HepG2 (cell line): ENCODE results near the gene NFIC. TPM values are rescaled to one million over a fixed set of nuclear protein-coding genes. Genes with fewer than 3 reads are reported as not detected.

ENCODE experiments used
- ARHGAP35 ChIP-seq: sonication (generic); formaldehyde crosslinking; IDR thresholded peaks from 2 replicates; pipeline ENCODE4 v1.9.0; 2022; ENCODE audit warnings: mild to moderate bottlenecking, inconsistent platforms, moderate library complexity, missing genetic modification reagents, borderline replicate concordance
- CENPX ChIP-seq: sonication (generic); formaldehyde crosslinking; IDR thresholded peaks from 2 replicates; pipeline ENCODE4 v1.9.0; 2021; ENCODE audit warnings: mild to moderate bottlenecking, missing genetic modification reagents, moderate library complexity
- CTCF ChIP-seq: sonication (generic); formaldehyde crosslinking; IDR thresholded peaks from 2 replicates; pipeline ENCODE4 v1.5.0; 2020; ENCODE audit warnings: mild to moderate bottlenecking, missing genetic modification reagents, moderate library complexity
- HNRNPH1 ChIP-seq: fragments of 200-400 bp; formaldehyde crosslinking; optimal IDR thresholded peaks from 2 replicates; pipeline ENCODE3; 2017; ENCODE audit warnings: mild to moderate bottlenecking, low read depth, low read length
- MTF1 ChIP-seq: sonication (generic); formaldehyde crosslinking; IDR thresholded peaks from 2 replicates; pipeline ENCODE4 v1.5.0; 2020; ENCODE audit warnings: missing genetic modification reagents
- MXD4 ChIP-seq: IDR thresholded peaks from 2 replicates; pipeline ENCODE4 v1.6.1; 2016; ENCODE audit warnings: mild to moderate bottlenecking, missing biosample characterization, missing genetic modification reagents
- PATZ1 ChIP-seq: sonication (generic); formaldehyde crosslinking; IDR thresholded peaks from 2 replicates; pipeline ENCODE4 v1.4.0; 2020; ENCODE audit warnings: missing genetic modification reagents
- PCBP1 ChIP-seq: fragments of 200-400 bp; formaldehyde crosslinking; IDR thresholded peaks from 2 replicates; pipeline ENCODE4 v1.6.1; 2017; ENCODE audit warnings: mild to moderate bottlenecking, low read depth, low read length, borderline replicate concordance
- TMF1 ChIP-seq: sonication (generic); formaldehyde crosslinking; IDR thresholded peaks from 2 replicates; pipeline ENCODE4 v1.8.1; 2022; ENCODE audit warnings: low read depth, missing genetic modification reagents
- ZBTB4 ChIP-seq: sonication (generic); formaldehyde crosslinking; IDR thresholded peaks from 2 replicates; pipeline ENCODE4 v1.4.0; 2020; ENCODE audit warnings: missing genetic modification reagents, mild to moderate bottlenecking, borderline replicate concordance
- ZBTB42 ChIP-seq: sonication (generic); formaldehyde crosslinking; IDR thresholded peaks from 2 replicates; pipeline ENCODE4 v1.5.0; 2020; ENCODE audit warnings: mild to moderate bottlenecking, missing genetic modification reagents
- ZNF142 ChIP-seq: sonication (generic); formaldehyde crosslinking; IDR thresholded peaks from 2 replicates; pipeline ENCODE4 v1.4.0; 2020; ENCODE audit warnings: missing genetic modification reagents
- ZNF468 ChIP-seq: sonication (generic); formaldehyde crosslinking; IDR thresholded peaks from 2 replicates; pipeline ENCODE4 v1.8.0; 2022; ENCODE audit warnings: mild to moderate bottlenecking, moderate library complexity, missing genetic modification reagents
- ZNF768 ChIP-seq: sonication (generic); formaldehyde crosslinking; IDR thresholded peaks from 2 replicates; pipeline ENCODE4 v1.4.0; 2020; ENCODE audit warnings: missing genetic modification reagents
- ZNF784 ChIP-seq: sonication (generic); formaldehyde crosslinking; IDR thresholded peaks from 2 replicates; pipeline ENCODE4 v1.5.1; 2020; ENCODE audit warnings: missing genetic modification reagents, mild to moderate bottlenecking, borderline replicate concordance
- polyA plus RNA-seq, 8 experiments: library from polyadenylated mRNA; depleted of rRNA in 3 of 8; stranded (reverse) in 7 of 8; unstranded in 1 of 8; fragments of >200 nt; fragmentation: Illumina TruSeq in 4 of 8; extraction: Trizol in 4 of 8; gene quantifications; 2 replicates each; pipeline versions ENCODE4 v1.2.1 to v1.2.3, GENCODE V29; 2011 to 2016; ENCODE audit warnings: low read depth in 4 of 8, missing spikeins in 1 of 8, mixed read lengths in 1 of 8; ENCODE audit not compliant: insufficient read depth in 1 of 8
- total RNA-seq, 5 experiments: library from RNA; depleted of rRNA; stranded (reverse); fragments of >200 nt; fragmentation: Illumina TruSeq; extraction: Trizol; gene quantifications; 2 replicates each; pipeline ENCODE4 v1.2.3, GENCODE V29; 2016; ENCODE audit warnings: low read depth in 1 of 5

NFIC gene
- total and polyA plus RNA-seq, 2 of the 13 experiments (the other 11 are each of a cell fraction or from before 2014, with no cell fraction given), result 1.3 to 2.5 TPM

- TF ChIP-seq ARHGAP35 (CRISPR knock-in tag) (0 out of 2 replicates have a peak, but pooled peaks have one; percentile 12), PCBP1 (no peak), HNRNPH1 (no peak), ZNF468 (CRISPR knock-in tag) (no peak), ZBTB42 (CRISPR knock-in tag) (0 out of 2 replicates have a peak, but pooled peaks have one; percentile 32), MTF1 (no peak), CTCF (no peak), ZNF142 (CRISPR knock-in tag) (no peak), MXD4 (CRISPR knock-in tag) (no peak), ZNF768 (CRISPR knock-in tag) (peak; percentile 93; the same call in 1 of the 2 replicates), CENPX (CRISPR knock-in tag) (no peak), TMF1 (CRISPR knock-in tag) (no peak), ZBTB4 (CRISPR knock-in tag) (no peak), PATZ1 (CRISPR knock-in tag) (no peak), ZNF784 (CRISPR knock-in tag) (no peak)
These were observed 32.5 kb downstream of the NFIC start (continued) for GRCh38 chr19:3398900-3399278.
